ENCODE measurements around the gene QRFP.

DNA sequence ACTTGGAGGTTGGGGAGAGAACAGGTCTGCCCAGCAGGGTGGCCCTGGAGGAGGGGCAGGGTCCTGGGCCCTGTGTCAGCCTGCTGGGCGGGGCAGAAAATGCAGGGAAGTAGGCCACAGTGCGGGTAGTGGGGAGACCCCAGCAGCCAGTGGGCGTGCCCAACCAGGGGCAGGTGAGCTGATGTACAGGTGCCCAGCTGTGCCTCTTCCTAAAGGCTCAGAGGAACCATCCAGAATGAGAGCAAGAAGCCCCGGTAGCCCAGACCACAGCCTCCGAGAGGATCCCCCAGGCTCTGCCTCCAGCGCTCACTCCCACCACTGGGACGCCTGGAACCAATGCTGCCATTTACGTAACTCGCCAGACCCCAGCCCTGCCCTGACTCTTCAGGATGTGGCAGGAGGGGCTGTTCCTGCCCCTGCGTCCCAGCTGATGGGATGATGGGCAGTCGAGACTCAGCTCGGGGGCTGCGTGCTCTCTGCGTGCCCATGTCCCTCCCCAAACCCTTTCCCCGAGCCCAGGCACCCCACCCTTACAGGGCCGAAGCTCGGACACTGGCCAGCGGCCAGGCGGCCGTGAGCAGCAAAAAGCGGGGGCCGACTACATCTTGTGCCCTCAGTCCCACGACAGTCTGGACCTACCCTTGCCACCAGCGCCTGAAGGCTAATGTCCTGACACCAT lies 17.9 kb upstream of the QRFP start:
- TF ChIP-seq, protein P1, sequence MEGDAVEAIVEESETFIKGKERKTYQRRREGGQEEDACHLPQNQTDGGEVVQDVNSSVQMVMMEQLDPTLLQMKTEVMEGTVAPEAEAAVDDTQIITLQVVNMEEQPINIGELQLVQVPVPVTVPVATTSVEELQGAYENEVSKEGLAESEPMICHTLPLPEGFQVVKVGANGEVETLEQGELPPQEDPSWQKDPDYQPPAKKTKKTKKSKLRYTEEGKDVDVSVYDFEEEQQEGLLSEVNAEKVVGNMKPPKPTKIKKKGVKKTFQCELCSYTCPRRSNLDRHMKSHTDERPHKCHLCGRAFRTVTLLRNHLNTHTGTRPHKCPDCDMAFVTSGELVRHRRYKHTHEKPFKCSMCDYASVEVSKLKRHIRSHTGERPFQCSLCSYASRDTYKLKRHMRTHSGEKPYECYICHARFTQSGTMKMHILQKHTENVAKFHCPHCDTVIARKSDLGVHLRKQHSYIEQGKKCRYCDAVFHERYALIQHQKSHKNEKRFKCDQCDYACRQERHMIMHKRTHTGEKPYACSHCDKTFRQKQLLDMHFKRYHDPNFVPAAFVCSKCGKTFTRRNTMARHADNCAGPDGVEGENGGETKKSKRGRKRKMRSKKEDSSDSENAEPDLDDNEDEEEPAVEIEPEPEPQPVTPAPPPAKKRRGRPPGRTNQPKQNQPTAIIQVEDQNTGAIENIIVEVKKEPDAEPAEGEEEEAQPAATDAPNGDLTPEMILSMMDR (IDR thresholded peaks at IDR 0.05), result no peak
- TF ChIP-seq POLR2A (IDR thresholded peaks at IDR 0.05), result no peak
